Activated CD8-positive, alpha-beta memory T cell treated with anti-CD3 and anti-CD28 coated beads, Interleukin-2, amount 10 ng/mL, durations not matched to agents 7 days and 5 days (primary cell): ENCODE results near the gene SLC7A11. TPM values are rescaled to one million over a fixed set of nuclear protein-coding genes. Genes with fewer than 3 reads are reported as not detected.

Experiments used
- ATAC-seq: fragments of 150-1000 bp; cut with Tn5 transposase; one replicate; pipeline ENCODE4 v1.10.0; 2021; ENCODE audit warnings: moderate library complexity
- CTCF ChIA-PET: fragments of 350-600 bp; sonication (Branson Sonifier 250); formaldehyde crosslinking; loops from one replicate; lab custom pipeline; 2021; ENCODE audit warnings: antibody characterized with exemption; lab: Charles Lee
- DNase-seq: peaks from one replicate; pipeline ENCODE4 v3.0.0-alpha.2; 2020
- H3K27ac Mint-ChIP-seq: one replicate; pipeline ENCODE4 v1.8.0; 2021; ENCODE audit warnings: mild to moderate bottlenecking, mixed read lengths
- H3K27me3 Mint-ChIP-seq: one replicate; pipeline ENCODE4 v1.8.0; 2021; ENCODE audit warnings: mixed read lengths
- H3K36me3 Mint-ChIP-seq: one replicate; pipeline ENCODE4 v1.8.0; 2021; ENCODE audit warnings: mild to moderate bottlenecking, mixed read lengths
- H3K4me1 Mint-ChIP-seq: one replicate; pipeline ENCODE4 v1.8.0; 2021; ENCODE audit warnings: mixed read lengths
- H3K4me3 Mint-ChIP-seq: one replicate; pipeline ENCODE4 v1.8.0; 2021; ENCODE audit warnings: mild to moderate bottlenecking, moderate library complexity, mixed read lengths
- H3K9me3 Mint-ChIP-seq: one replicate; pipeline ENCODE4 v1.8.0; 2022; ENCODE audit warnings: low read depth, mixed read lengths
- total RNA-seq, 2 experiments: library from RNA; stranded (reverse); gene quantifications; one replicate each; pipeline ENCODE4 v1.2.3, GENCODE V29; 2021

The SLC7A11 gene
- total RNA-seq, 2 experiments from 2014 or later, result 5.2 to 6.7 TPM

- no peak for ATAC-seq
- no peaks in the 10 kb centered on the region for H3K4me1 Mint-ChIP-seq
- DNase-seq, result no peak
- no peaks in the 10 kb centered on the region for H3K27me3 Mint-ChIP-seq
- peaks cover 1% of the 10 kb centered on the region for H3K36me3 Mint-ChIP-seq
- no peak overlapping the region for H3K4me3 Mint-ChIP-seq
- no peaks in the 10 kb centered on the region for H3K9me3 Mint-ChIP-seq
- CTCF ChIA-PET, result no interaction called here
- H3K27ac Mint-ChIP-seq, result no peak overlapping the region
These were observed 80.8 kb downstream of the SLC7A11 start for GRCh38 chr4:138161351-138161750.

- no peak for ATAC-seq
- Mint-ChIP-seq H3K9me3 (no peaks in the 10 kb centered on the region), H3K27ac (no peak overlapping the region), H3K27me3 (no peaks in the 10 kb centered on the region), H3K4me1 (no peaks in the 10 kb centered on the region), H3K36me3 (peaks cover 1% of the 10 kb centered on the region), H3K4me3 (no peak overlapping the region)
- no peak for DNase-seq
- CTCF ChIA-PET, result no interaction called here
These were observed 83.3 kb downstream of the SLC7A11 start for GRCh38 chr4:138158746-138159297.

- ATAC-seq, result no peak
- H3K27me3 Mint-ChIP-seq, result no peaks in the 10 kb centered on the region
- no peaks in the 10 kb centered on the region for H3K36me3 Mint-ChIP-seq
- H3K9me3 Mint-ChIP-seq, result no peaks in the 10 kb centered on the region
- H3K27ac Mint-ChIP-seq, result no peak overlapping the region
- H3K4me3 Mint-ChIP-seq, result no peak overlapping the region
- H3K4me1 Mint-ChIP-seq, result no peaks in the 10 kb centered on the region
- no peak for DNase-seq
- CTCF ChIA-PET, result no interaction called here
These were observed 101.3 kb downstream of the SLC7A11 start for GRCh38 chr4:138140879-138141278.

- DNase-seq, result no peak
These were observed 103.4 kb downstream of the SLC7A11 start for GRCh38 chr4:138138774-138139173.

GRCh38 chr4:138135610-138136009 lies 106.5 kb downstream of the SLC7A11 start:
- DNase-seq (no peak), ATAC-seq (no peak)
- CTCF ChIA-PET, result no interaction called here
- H3K27me3 Mint-ChIP-seq, result no peaks in the 10 kb centered on the region
- no peak overlapping the region for H3K4me3 Mint-ChIP-seq
- H3K36me3 Mint-ChIP-seq, result no peaks in the 10 kb centered on the region
- no peak overlapping the region for H3K27ac Mint-ChIP-seq
- no peaks in the 10 kb centered on the region for H3K4me1 Mint-ChIP-seq
- H3K9me3 Mint-ChIP-seq, result peaks cover 3% of the 10 kb centered on the region

More at GRCh38 chr4:138138774-138139173, 103.4 kb downstream of the SLC7A11 start:
- no peak overlapping the region for H3K27ac Mint-ChIP-seq
- no peaks in the 10 kb centered on the region for H3K4me1 Mint-ChIP-seq
- H3K4me3 Mint-ChIP-seq, result no peak overlapping the region
- H3K27me3 Mint-ChIP-seq, result no peaks in the 10 kb centered on the region
- H3K36me3 Mint-ChIP-seq, result no peaks in the 10 kb centered on the region
- no peak for ATAC-seq
- CTCF ChIA-PET, result no interaction called here
- H3K9me3 Mint-ChIP-seq, result no peaks in the 10 kb centered on the region

- Mint-ChIP-seq H3K4me1 (no peaks in the 10 kb centered on the region), H3K27me3 (no peaks in the 10 kb centered on the region), H3K9me3 (no peaks in the 10 kb centered on the region), H3K4me3 (no peak overlapping the region), H3K27ac (no peak overlapping the region), H3K36me3 (no peaks in the 10 kb centered on the region)
- CTCF ChIA-PET, result no interaction called here
- DNase-seq, result no peak
- ATAC-seq, result no peak
These were observed 123.9 kb downstream of the SLC7A11 start for GRCh38 chr4:138118270-138118669.

- Mint-ChIP-seq H3K27ac (no peak overlapping the region), H3K36me3 (no peaks in the 10 kb centered on the region), H3K9me3 (no peaks in the 10 kb centered on the region), H3K4me1 (no peaks in the 10 kb centered on the region), H3K27me3 (no peaks in the 10 kb centered on the region), H3K4me3 (no peak overlapping the region)
- DNase-seq, result no peak
- ATAC-seq, result no peak
- CTCF ChIA-PET, result interaction anchor here (1.5 kb wide), 1 partner anchor 25 kb away, joined by 3 read pairs; no protein-coding TSS in a partner anchor
These were observed 127.1 kb downstream of the SLC7A11 start for GRCh38 chr4:138115053-138115452.

- DNase-seq, result no peak
- H3K27ac Mint-ChIP-seq, result no peak overlapping the region
- H3K27me3 Mint-ChIP-seq, result no peaks in the 10 kb centered on the region
- H3K4me3 Mint-ChIP-seq, result no peak overlapping the region
- CTCF ChIA-PET, result interaction anchor here (1.5 kb wide), 1 partner anchor 24 kb away, joined by 3 read pairs; no protein-coding TSS in a partner anchor
- no peak for ATAC-seq
- H3K4me1 Mint-ChIP-seq, result no peaks in the 10 kb centered on the region
- no peaks in the 10 kb centered on the region for H3K9me3 Mint-ChIP-seq
- H3K36me3 Mint-ChIP-seq, result no peaks in the 10 kb centered on the region
These were observed 127.7 kb downstream of the SLC7A11 start for GRCh38 chr4:138114434-138114833.
